Vagina (tissue), 2 donors: ENCODE measurements around the gene AHDC1.

Source experiments
- POLR2A ChIP-seq, 2 donors: fragments of 450-650 bp; IDR thresholded peaks; one replicate each; pipeline ENCODE4 v1.6.1; 2017; ENCODE audit warnings: antibody characterized with exemption in 2 of 2, mild to moderate bottlenecking in 2 of 2, moderate library complexity in 2 of 2
- POLR2AphosphoS5 ChIP-seq, 2 donors: sonication (generic); formaldehyde crosslinking; IDR thresholded peaks; one replicate each; pipeline ENCODE4 v1.9.0; 2017; ENCODE audit warnings: antibody characterized with exemption in 2 of 2, mild to moderate bottlenecking in 2 of 2, low read depth in 1 of 2; ENCODE audit not compliant: insufficient read depth in 1 of 2

DNA sequence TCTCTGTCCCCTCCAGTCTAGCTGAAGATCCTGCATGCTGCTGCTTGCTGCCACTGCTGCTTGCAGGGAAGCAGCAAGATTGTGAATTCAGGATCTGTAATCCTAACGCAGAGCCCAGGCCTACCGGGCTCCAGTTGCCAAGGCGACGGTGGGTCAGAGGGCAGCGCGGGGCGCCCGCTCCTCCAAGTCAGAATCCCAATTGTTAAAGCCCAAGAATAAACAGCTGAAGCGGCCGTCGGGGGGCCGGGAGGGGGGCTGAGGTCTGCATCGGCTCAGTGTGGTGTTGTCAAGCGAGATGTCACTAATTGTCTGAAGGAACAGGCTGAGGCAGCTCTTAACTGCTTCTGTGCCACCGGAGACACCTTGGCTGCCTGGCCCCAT, 36.8 kb downstream of the AHDC1 start:
- TF ChIP-seq POLR2A (IDR thresholded peaks at IDR 0.05) (no peak), POLR2AphosphoS5 (IDR thresholded peaks at IDR 0.05; ENCODE audit: insufficient read depth in 1 of 2, low read depth in 1 of 2) (no peak)
